OCI-M2 (cell line): ENCODE data around the gene TARBP2.
"Not testable (repeated sequence)": the region's sequence is repeated elsewhere in the genome, so short reads cannot be mapped to it uniquely, and the experiment has no call there.

ENCODE experiments used
- DNase-seq: peaks from one replicate; lab custom pipeline; 2025; ENCODE audit not compliant: unreplicated experiment; lab: John Stamatoyannopoulos, UW

The TARBP2 gene

GRCh38 chr12:53510181-53510812, 9.2 kb downstream of the TARBP2 start:
- no peak for DNase-seq

- no peak for DNase-seq
These were observed 12.8 kb downstream of the TARBP2 start for GRCh38 chr12:53513712-53514410.

GRCh38 chr12:53514628-53515290, 13.7 kb downstream of the TARBP2 start:
- no peak for DNase-seq

- DNase-seq = no peak
These were observed 14.2 kb downstream of the TARBP2 start for GRCh38 chr12:53515291-53515680.

GRCh38 chr12:53516758-53517455, 15.8 kb downstream of the TARBP2 start:
- no peak for DNase-seq

- DNase-seq = no peak
These were observed 17.3 kb downstream of the TARBP2 start for GRCh38 chr12:53518381-53518780.

- no peak for DNase-seq
These were observed 22.0 kb downstream of the TARBP2 start for GRCh38 chr12:53523131-53523530.

- no peak for DNase-seq
These were observed 23.4 kb downstream of the TARBP2 start for GRCh38 chr12:53524476-53524875.

GRCh38 chr12:53530061-53530460, 29.0 kb downstream of the TARBP2 start:
- no peak for DNase-seq

- no peak for DNase-seq
These were observed 29.8 kb downstream of the TARBP2 start for GRCh38 chr12:53530920-53531319.

GRCh38 chr12:53532021-53532420, 30.9 kb downstream of the TARBP2 start:
- no peak for DNase-seq

- no peak for DNase-seq
These were observed 31.7 kb downstream of the TARBP2 start for GRCh38 chr12:53532524-53533445.

- DNase-seq = no peak
These were observed 32.4 kb downstream of the TARBP2 start for GRCh38 chr12:53533471-53533870.

- no peak for DNase-seq
These were observed 35.9 kb downstream of the TARBP2 start for GRCh38 chr12:53536962-53537361.

- DNase-seq = no peak
These were observed 37.2 kb downstream of the TARBP2 start for GRCh38 chr12:53538209-53538689.

GRCh38 chr12:53539526-53539925, 38.4 kb downstream of the TARBP2 start:
- no peak for DNase-seq

GRCh38 chr12:53543539-53543938, 42.5 kb downstream of the TARBP2 start:
- DNase-seq = no peak

GRCh38 chr12:53548354-53548753, 47.3 kb downstream of the TARBP2 start:
- DNase-seq = not testable (repeated sequence)

- DNase-seq = not testable (repeated sequence)
These were observed 49.0 kb downstream of the TARBP2 start for GRCh38 chr12:53550131-53550530.

- DNase-seq = no peak
These were observed 49.5 kb downstream of the TARBP2 start for GRCh38 chr12:53550595-53550994.
